ENCODE measurements around the gene POMGNT2. TPM values are rescaled to one million over a fixed set of nuclear protein-coding genes. Genes with fewer than 3 reads are reported as not detected.

The POMGNT2 gene
- total and polyA plus RNA-seq, 10 of the 15 experiments (the other 5 are each of a cell fraction or from before 2014, with no cell fraction given), result 0.02 to 1.7 (median 0.17) TPM; not detected in 1

DNA sequence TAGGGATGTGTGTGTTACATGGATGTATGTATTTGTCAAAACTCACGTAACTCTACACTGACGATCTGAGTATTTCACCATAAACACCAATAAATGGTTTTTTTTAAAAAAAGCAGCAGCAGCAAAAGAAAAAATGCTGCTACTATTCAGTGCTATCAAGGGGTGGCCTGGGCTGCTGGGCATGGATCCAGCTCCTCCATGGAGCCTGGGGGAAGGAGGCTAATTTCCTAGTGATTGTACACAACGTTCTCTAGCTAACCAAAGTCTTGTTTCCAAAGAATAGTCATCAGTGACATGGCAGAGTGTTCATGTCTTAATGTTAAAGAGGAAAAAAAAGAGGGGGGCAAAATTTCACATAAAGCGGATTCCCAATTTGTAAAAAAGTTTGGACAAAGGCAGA lies 29.0 kb downstream of the POMGNT2 start (continued):
- TF ChIP-seq, protein P1, sequence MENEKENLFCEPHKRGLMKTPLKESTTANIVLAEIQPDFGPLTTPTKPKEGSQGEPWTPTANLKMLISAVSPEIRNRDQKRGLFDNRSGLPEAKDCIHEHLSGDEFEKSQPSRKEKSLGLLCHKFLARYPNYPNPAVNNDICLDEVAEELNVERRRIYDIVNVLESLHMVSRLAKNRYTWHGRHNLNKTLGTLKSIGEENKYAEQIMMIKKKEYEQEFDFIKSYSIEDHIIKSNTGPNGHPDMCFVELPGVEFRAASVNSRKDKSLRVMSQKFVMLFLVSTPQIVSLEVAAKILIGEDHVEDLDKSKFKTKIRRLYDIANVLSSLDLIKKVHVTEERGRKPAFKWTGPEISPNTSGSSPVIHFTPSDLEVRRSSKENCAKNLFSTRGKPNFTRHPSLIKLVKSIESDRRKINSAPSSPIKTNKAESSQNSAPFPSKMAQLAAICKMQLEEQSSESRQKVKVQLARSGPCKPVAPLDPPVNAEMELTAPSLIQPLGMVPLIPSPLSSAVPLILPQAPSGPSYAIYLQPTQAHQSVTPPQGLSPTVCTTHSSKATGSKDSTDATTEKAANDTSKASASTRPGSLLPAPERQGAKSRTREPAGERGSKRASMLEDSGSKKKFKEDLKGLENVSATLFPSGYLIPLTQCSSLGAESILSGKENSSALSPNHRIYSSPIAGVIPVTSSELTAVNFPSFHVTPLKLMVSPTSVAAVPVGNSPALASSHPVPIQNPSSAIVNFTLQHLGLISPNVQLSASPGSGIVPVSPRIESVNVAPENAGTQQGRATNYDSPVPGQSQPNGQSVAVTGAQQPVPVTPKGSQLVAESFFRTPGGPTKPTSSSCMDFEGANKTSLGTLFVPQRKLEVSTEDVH (IDR thresholded peaks at IDR 0.05; ENCODE audit: low read depth, partially characterized antibody), result no peak

DNA sequence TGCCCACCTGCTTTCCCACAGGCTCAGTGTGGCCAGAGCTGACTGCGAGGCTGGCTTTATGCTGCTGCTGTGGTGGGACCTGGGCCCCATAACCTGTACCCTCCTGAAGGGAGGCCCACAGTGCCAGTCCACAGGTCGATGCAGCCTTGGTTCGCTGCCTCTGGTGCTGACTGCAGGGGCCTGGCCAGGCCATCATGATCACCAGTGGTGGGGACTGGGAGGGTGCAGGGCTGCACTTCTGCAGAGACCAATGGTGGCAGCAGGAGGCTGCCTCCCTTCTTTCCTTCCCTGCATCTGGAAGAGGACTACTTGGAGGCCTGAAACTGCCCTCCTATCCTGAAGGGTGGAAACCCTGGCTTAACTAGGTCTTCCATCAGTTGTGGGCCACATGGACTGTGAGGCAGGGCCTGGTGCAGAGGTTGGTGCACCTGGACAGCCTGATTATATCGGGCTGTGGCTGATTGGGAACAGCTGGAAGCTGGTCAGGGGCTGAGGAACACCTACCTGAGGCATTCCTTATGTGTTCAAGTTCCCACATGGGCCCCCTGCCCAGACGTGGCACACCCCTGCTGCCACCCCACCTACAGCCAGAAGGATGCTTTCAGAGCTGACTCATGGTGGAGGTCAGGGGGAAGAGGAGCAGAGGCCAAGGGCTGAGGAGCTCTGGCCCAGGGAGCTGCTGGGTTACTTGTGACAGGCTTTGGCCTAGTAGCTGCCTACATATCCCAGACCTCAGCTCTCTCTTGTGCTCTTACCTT lies 29.8 kb downstream of the POMGNT2 start:
- no peak for FAIRE-seq
- ATAC-seq, result no peak
- no TSS peak for BruUV-seq (replicated peaks)
- Histone ChIP-seq H2AFZ (ENCODE audit: control insufficient read depth, low read depth, low read length) (no peak overlapping the region), H3K27ac (ENCODE audit: control insufficient read depth, insufficient read depth) (no peak overlapping the region), H3K9ac (ENCODE audit: control insufficient read depth, insufficient read depth, low read length) (no peak overlapping the region), H4K20me1 (ENCODE audit: control insufficient read depth, insufficient read depth) (no peaks in the 10 kb centered on the region), H3K36me3 (ENCODE audit: control insufficient read depth in 2 of 2, insufficient read depth in 2 of 2, low read length in 1 of 2) (no peaks in the 10 kb centered on the region; a peak in 1 of 4 replicates), H3K4me2 (ENCODE audit: control insufficient read depth, insufficient read depth) (no peak overlapping the region), H3K4me3 (no peak overlapping the region), H3K27me3 (replicated peaks in 1 of 2; ENCODE audit: control insufficient read depth in 2 of 2, insufficient read depth in 2 of 2, low read length in 1 of 2) (no peaks in the 10 kb centered on the region; a peak in 1 of 4 replicates), H3K79me2 (ENCODE audit: control insufficient read depth, insufficient read depth, low read length) (no peaks in the 10 kb centered on the region), H3K9me3 (replicated peaks; ENCODE audit: control insufficient read depth, insufficient read depth, low read length) (no peaks in the 10 kb centered on the region; the same call in 2 of the 3 replicates), H3K4me1 (ENCODE audit: control insufficient read depth, insufficient read depth, low read length) (no peaks in the 10 kb centered on the region)
- ChIA-PET RAD21 (ENCODE audit: unreplicated experiment) (no interaction called here), POLR2A (no interaction called here), SMC1A (ENCODE audit: uncharacterized antibody, unreplicated experiment) (interaction anchor here (3.4 kb wide), 1 partner anchor 114 kb away, joined by 10 read pairs; no protein-coding TSS in a partner anchor), CTCF (interaction anchor here (1.5 kb wide), 1 partner anchor 13 kb away, joined by 3 read pairs; no protein-coding TSS in a partner anchor)
- no peak for DNase-seq (ENCODE audit: low read depth, low spot score)
- 3% methylated on average over 5 of the region's 5 CpGs for WGBS (ENCODE audit: insufficient coverage, insufficient replicate concordance, low lambda C conversion rate, missing lambda C conversion rate)
- no peak for TF ChIP-seq CREB1 (IDR thresholded peaks at IDR 0.05; ENCODE audit: low read depth)
- TF ChIP-seq SIN3A (IDR thresholded peaks at IDR 0.05; ENCODE audit: low read depth, low read length), result no peak
- TF ChIP-seq, protein P2, sequence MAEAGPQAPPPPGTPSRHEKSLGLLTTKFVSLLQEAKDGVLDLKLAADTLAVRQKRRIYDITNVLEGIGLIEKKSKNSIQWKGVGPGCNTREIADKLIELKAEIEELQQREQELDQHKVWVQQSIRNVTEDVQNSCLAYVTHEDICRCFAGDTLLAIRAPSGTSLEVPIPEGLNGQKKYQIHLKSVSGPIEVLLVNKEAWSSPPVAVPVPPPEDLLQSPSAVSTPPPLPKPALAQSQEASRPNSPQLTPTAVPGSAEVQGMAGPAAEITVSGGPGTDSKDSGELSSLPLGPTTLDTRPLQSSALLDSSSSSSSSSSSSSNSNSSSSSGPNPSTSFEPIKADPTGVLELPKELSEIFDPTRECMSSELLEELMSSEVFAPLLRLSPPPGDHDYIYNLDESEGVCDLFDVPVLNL (IDR thresholded peaks at IDR 0.05; ENCODE audit: low read depth, low read length), result no peak
- no peak for TF ChIP-seq PAX8 (IDR thresholded peaks at IDR 0.05)
- no peak for TF ChIP-seq KAT2A (conservative IDR thresholded peaks at IDR 0.05; ENCODE audit: control insufficient read depth, low read depth, low read length)
- no peak for TF ChIP-seq ZNF384 (IDR thresholded peaks at IDR 0.05; ENCODE audit: borderline replicate concordance, low read depth, low read length)
- no peak for TF ChIP-seq EED (IDR thresholded peaks at IDR 0.05; ENCODE audit: low read depth)
- TF ChIP-seq, protein P3, sequence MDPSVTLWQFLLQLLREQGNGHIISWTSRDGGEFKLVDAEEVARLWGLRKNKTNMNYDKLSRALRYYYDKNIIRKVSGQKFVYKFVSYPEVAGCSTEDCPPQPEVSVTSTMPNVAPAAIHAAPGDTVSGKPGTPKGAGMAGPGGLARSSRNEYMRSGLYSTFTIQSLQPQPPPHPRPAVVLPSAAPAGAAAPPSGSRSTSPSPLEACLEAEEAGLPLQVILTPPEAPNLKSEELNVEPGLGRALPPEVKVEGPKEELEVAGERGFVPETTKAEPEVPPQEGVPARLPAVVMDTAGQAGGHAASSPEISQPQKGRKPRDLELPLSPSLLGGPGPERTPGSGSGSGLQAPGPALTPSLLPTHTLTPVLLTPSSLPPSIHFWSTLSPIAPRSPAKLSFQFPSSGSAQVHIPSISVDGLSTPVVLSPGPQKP (IDR thresholded peaks at IDR 0.05; ENCODE audit: low read depth, low read length), result no peak
- TF ChIP-seq SRF (IDR thresholded peaks at IDR 0.05; ENCODE audit: low read depth in 2 of 2, low read length in 2 of 2), result no peak
- TF ChIP-seq SREBF1 (IDR thresholded peaks at IDR 0.05; ENCODE audit: low read length), result no peak
- intact Hi-C loops (cut with micrococcal nuclease; ENCODE audit: unreplicated experiment) (no loop called here), in situ Hi-C loops (cut with MboI) (no loop called here)
